H1 (cell line): ENCODE measurements around the gene TGIF1. TPM values are rescaled to one million over a fixed set of nuclear protein-coding genes. Genes with fewer than 3 reads are reported as not detected.

Experiments
- SIRT6 ChIP-seq: IDR thresholded peaks from one replicate; pipeline ENCODE4 v1.7.1; 2012; ENCODE audit warnings: low read length, inconsistent platforms
- SP4 ChIP-seq: IDR thresholded peaks from 2 replicates; pipeline ENCODE4 v1.6.1; 2012; ENCODE audit warnings: low read length, inconsistent platforms
- polyA plus RNA-seq, 7 experiments: library from polyadenylated mRNA; depleted of rRNA in 3 of 7; stranded (reverse) in 5 of 7; unstranded in 2 of 7; fragments of >200 nt in 5 of 7; fragments of 200-250 nt in 2 of 7; gene quantifications; 1 replicate in 5 of 7; 2 replicates in 1 of 7; 4 replicates in 1 of 7; pipeline versions ENCODE4 v1.2.1 to v1.2.3, GENCODE V29; 2011 to 2013; ENCODE audit warnings: missing spikeins in 2 of 7, mixed read lengths in 2 of 7
- total RNA-seq: library from RNA; stranded (reverse); fragmentation: NEBNext Ultra II Directional; extraction: Animal tissue kit (Norgen Biotek cat#: 25700); gene quantifications from 2 replicates; pipeline ENCODE4 v1.2.1, GENCODE V29; 2021

Gene TGIF1
- total and polyA plus RNA-seq, 2 of the 8 experiments (the other 6 are each of a cell fraction or from before 2014, with no cell fraction given): 256 to 262 TPM

DNA sequence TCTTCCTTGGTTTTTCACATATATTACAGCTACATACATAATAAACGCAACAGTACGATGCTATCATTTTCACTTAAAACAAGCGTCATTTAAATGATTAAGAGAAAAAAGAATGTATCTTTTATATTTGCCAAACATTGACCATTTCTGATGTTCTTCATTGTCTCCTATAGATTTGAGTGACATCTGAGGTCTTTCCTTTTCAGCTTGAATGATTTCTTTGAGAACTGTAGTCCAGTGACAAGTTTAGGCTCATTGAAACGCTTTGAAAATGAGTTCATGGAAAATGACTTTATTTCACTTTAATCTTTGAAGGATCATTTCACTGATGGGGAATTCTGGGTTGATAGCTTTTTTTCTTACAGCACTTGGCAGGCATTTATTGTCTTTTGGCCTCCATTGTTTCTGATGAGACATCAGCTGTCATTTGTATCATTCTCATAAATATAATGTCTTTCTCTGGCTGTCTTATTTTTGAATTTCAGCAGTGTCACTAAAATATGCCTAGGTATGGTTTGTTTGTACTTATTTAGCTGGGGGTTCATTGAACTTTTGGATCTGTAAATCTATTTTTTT, 10.9 kb downstream of the TGIF1 start (continued):
- TF ChIP-seq SIRT6 (no peak), SP4 (no peak)
